Measurements from ENCODE around the gene RCOR3.
A peak's percentile ranks its signal among the peaks of the same experiment; 100 is the strongest.

Gene RCOR3

DNA sequence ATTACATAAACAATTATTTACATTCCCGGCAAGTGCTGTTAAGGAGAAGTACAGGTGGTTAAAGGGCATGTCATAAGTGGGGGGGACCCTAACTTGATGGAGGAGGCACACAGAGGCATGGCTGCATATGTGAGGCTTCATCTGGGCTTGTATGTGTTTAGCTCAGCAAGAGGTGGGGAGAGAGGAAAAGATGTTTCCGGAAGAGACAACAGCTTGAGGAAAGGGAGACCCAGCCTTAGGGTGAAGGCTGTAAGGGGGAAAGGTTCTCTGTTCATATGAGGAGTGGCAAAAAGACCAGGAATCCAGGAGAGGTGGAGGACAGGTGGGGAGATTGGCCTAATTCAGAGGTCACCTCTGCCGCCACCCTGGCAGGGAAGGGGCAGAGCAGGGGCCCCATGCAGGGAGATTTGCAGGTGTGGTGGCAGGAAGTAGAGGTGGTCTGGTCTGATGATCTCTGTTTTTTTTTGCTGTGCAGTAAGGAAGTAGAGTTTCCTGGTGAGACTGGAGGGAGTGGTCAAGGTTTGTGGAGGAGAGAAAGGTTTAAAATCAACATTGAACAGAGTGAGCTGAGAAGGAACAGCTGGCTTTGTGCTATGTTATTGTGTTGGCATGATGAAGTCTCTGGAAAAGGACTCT is 76.5 kb downstream of the RCOR3 start:
- no peaks in the 10 kb centered on the region for H3K9me3 ChIP-seq (ENCODE audit: insufficient read depth, low read length, severe bottlenecking)
- peaks cover under 1% of the 10 kb centered on the region for H3K27me3 ChIP-seq (ENCODE audit: insufficient read depth, low read length, poor library complexity)
- H4K20me1 ChIP-seq (ENCODE audit: insufficient read depth, low read length), result no peaks in the 10 kb centered on the region; the same call in 1 of the 2 replicates
- 0 out of 2 replicates have a peak overlapping the region, but pooled peaks have one; percentile 3 for H3K27ac ChIP-seq (ENCODE audit: low read length)
- no peak overlapping the region for H3K4me3 ChIP-seq (ENCODE audit: low read depth in 1 of 2, low read length in 2 of 2)
- TF ChIP-seq EZH2 (IDR thresholded peaks at IDR 0.05; ENCODE audit: borderline replicate concordance, low read depth, low read length, severe bottlenecking), result no peak
- TF ChIP-seq, protein P1, sequence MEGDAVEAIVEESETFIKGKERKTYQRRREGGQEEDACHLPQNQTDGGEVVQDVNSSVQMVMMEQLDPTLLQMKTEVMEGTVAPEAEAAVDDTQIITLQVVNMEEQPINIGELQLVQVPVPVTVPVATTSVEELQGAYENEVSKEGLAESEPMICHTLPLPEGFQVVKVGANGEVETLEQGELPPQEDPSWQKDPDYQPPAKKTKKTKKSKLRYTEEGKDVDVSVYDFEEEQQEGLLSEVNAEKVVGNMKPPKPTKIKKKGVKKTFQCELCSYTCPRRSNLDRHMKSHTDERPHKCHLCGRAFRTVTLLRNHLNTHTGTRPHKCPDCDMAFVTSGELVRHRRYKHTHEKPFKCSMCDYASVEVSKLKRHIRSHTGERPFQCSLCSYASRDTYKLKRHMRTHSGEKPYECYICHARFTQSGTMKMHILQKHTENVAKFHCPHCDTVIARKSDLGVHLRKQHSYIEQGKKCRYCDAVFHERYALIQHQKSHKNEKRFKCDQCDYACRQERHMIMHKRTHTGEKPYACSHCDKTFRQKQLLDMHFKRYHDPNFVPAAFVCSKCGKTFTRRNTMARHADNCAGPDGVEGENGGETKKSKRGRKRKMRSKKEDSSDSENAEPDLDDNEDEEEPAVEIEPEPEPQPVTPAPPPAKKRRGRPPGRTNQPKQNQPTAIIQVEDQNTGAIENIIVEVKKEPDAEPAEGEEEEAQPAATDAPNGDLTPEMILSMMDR (IDR thresholded peaks at IDR 0.05; ENCODE audit: borderline replicate concordance, extremely low read depth, low read length, poor library complexity, severe bottlenecking), result no peak
- no peak overlapping the region for H2AFZ ChIP-seq (ENCODE audit: low read depth, low read length)
- no peaks in the 10 kb centered on the region for H3K36me3 ChIP-seq (ENCODE audit: insufficient read depth, low read length)
- H3K4me1 ChIP-seq (ENCODE audit: insufficient read depth, low read length), result peaks cover 12% of the 10 kb centered on the region
- no peak overlapping the region for H3K9ac ChIP-seq (ENCODE audit: low read depth, low read length)
- ATAC-seq (ENCODE audit: insufficient read depth, low read depth) (peak; percentile 68), DNase-seq (no peak)
- no peak overlapping the region for H3K4me2 ChIP-seq (ENCODE audit: insufficient read depth, low read length)
- no peaks in the 10 kb centered on the region for H3K79me2 ChIP-seq (ENCODE audit: insufficient read depth, low read length)

DNA sequence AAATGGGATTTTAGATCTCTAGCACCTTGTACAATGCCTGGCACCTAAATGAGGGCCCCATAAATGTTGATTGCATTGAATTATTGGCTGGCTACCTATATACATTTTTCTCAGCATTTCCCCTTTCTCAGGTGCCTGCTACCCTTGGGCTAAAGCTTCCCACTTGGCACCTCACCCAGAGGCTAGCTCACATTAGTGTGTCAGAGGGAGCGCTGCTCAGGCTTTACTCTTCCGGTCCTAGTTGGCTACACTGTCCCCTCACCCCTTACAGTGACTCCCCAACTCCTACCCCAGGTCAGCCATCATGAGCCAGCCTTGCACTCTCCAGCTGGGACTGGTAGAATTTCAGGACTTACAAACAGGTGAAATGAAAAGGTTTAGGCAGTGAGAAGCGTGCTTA is 77.0 kb downstream of the RCOR3 start:
- no peaks in the 10 kb centered on the region for H3K9me3 ChIP-seq (ENCODE audit: insufficient read depth, low read length, severe bottlenecking)
- peaks cover 12% of the 10 kb centered on the region for H3K4me1 ChIP-seq (ENCODE audit: insufficient read depth, low read length)
- no peaks in the 10 kb centered on the region; the same call in 1 of the 2 replicates for H4K20me1 ChIP-seq (ENCODE audit: insufficient read depth, low read length)
- TF ChIP-seq EZH2 (IDR thresholded peaks at IDR 0.05; ENCODE audit: borderline replicate concordance, low read depth, low read length, severe bottlenecking), result no peak
- TF ChIP-seq, protein P1 (IDR thresholded peaks at IDR 0.05; ENCODE audit: borderline replicate concordance, extremely low read depth, low read length, poor library complexity, severe bottlenecking), result no peak
- no peak overlapping the region for H2AFZ ChIP-seq (ENCODE audit: low read depth, low read length)
- no peak overlapping the region for H3K27ac ChIP-seq (ENCODE audit: low read length)
- H3K27me3 ChIP-seq (ENCODE audit: insufficient read depth, low read length, poor library complexity), result no peaks in the 10 kb centered on the region
- no peak overlapping the region for H3K4me2 ChIP-seq (ENCODE audit: insufficient read depth, low read length)
- ATAC-seq (ENCODE audit: insufficient read depth, low read depth) (no peak), DNase-seq (no peak)
- H3K79me2 ChIP-seq (ENCODE audit: insufficient read depth, low read length), result no peaks in the 10 kb centered on the region
- H3K9ac ChIP-seq (ENCODE audit: low read depth, low read length), result no peak overlapping the region
- H3K36me3 ChIP-seq (ENCODE audit: insufficient read depth, low read length), result no peaks in the 10 kb centered on the region
- H3K4me3 ChIP-seq (ENCODE audit: low read depth in 1 of 2, low read length in 2 of 2), result no peak overlapping the region

DNA sequence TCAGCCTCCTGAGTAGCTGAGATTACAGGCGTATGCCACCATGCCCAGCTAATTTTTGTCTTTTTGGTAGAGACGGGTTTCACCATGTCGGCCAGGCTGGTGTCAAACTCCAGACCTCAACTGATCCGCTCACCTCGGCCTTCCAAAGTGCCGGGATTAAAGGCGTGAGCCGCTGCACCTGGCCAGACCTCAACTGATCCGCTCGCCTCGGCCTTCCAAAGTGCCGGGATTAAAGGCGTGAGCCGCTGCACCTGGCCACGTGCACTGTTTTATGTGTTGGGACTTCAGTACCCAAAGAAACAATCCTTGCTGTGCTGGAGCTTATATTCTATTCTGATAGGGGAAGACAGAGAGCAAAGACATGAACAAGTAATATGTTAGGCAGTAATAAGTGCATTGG is 77.6 kb downstream of the RCOR3 start:
- H3K9me3 ChIP-seq (ENCODE audit: insufficient read depth, low read length, severe bottlenecking), result no peaks in the 10 kb centered on the region
- no peak overlapping the region for H3K27ac ChIP-seq (ENCODE audit: low read length)
- peaks cover 12% of the 10 kb centered on the region for H3K4me1 ChIP-seq (ENCODE audit: insufficient read depth, low read length)
- no peak for DNase-seq
- H3K27me3 ChIP-seq (ENCODE audit: insufficient read depth, low read length, poor library complexity), result no peaks in the 10 kb centered on the region
- no peak overlapping the region for H2AFZ ChIP-seq (ENCODE audit: low read depth, low read length)
- no peak overlapping the region for H3K4me2 ChIP-seq (ENCODE audit: insufficient read depth, low read length)
- no peak overlapping the region for H3K4me3 ChIP-seq (ENCODE audit: low read depth in 1 of 2, low read length in 2 of 2)
- no peaks in the 10 kb centered on the region for H3K36me3 ChIP-seq (ENCODE audit: insufficient read depth, low read length)
- H3K9ac ChIP-seq (ENCODE audit: low read depth, low read length), result no peak overlapping the region
- H3K79me2 ChIP-seq (ENCODE audit: insufficient read depth, low read length), result no peaks in the 10 kb centered on the region
- ATAC-seq (ENCODE audit: insufficient read depth, low read depth), result no peak
- TF ChIP-seq EZH2 (IDR thresholded peaks at IDR 0.05; ENCODE audit: borderline replicate concordance, low read depth, low read length, severe bottlenecking), result no peak
- TF ChIP-seq, protein P1 (IDR thresholded peaks at IDR 0.05; ENCODE audit: borderline replicate concordance, extremely low read depth, low read length, poor library complexity, severe bottlenecking), result no peak
- no peaks in the 10 kb centered on the region; the same call in 1 of the 2 replicates for H4K20me1 ChIP-seq (ENCODE audit: insufficient read depth, low read length)

Data from DND-41 (cell line).